Memory B cell (primary cell): ENCODE data around the gene ADGRD2.

Source experiments
- ATAC-seq: fragments of 150-1000 bp; cut with Tn5 transposase; 2 replicates; pipeline ENCODE4 v1.10.0; 2021; ENCODE audit warnings: low read depth, mild to moderate bottlenecking, moderate library complexity
- DNase-seq, 2 donors: peaks; one replicate each; pipeline ENCODE4 v3.0.0; 2022; ENCODE audit warnings: low spot score in 2 of 2
- H3K27ac Mint-ChIP-seq: one replicate; pipeline ENCODE4 v1.8.0; 2022; ENCODE audit warnings: mild to moderate bottlenecking, moderate library complexity, mixed read lengths
- H3K27me3 Mint-ChIP-seq: one replicate; pipeline ENCODE4 v1.8.0; 2022; ENCODE audit warnings: mixed read lengths
- H3K36me3 Mint-ChIP-seq: one replicate; pipeline ENCODE4 v1.8.0; 2022; ENCODE audit warnings: mild to moderate bottlenecking, mixed read lengths
- H3K4me1 Mint-ChIP-seq: one replicate; pipeline ENCODE4 v1.8.0; 2022; ENCODE audit warnings: mixed read lengths
- H3K4me3 Mint-ChIP-seq: one replicate; pipeline ENCODE4 v1.8.0; 2022; ENCODE audit warnings: mild to moderate bottlenecking, moderate library complexity, mixed read lengths
- H3K9me3 Mint-ChIP-seq: one replicate; pipeline ENCODE4 v1.8.0; 2022; ENCODE audit warnings: mixed read lengths

The ADGRD2 gene

DNA sequence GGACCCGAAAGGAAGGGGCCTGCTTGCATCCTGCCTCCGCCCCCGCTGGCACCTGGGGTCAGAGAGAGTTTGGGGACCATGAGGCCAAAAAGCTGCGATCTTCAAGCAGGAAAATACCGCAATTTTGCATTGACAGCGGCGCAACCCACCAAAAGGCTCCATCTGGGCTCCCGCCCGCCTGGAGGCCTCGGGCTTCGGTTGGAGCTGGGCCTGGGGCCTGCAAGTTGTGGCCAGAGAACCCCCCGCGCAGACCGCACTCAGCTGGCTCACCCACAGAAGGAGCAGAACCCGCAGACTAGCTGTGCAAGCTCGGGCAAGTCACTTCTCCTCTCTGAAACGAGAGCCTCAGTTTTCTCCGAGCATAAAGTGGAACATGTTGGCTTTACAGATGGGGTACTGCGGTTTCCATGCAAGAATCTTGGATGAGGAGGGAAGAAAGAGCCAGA, 55.7 kb downstream of the ADGRD2 start:
- ATAC-seq, result no peak
- Mint-ChIP-seq H3K27ac (no peak overlapping the region), H3K9me3 (no peaks in the 10 kb centered on the region), H3K4me3 (peak overlapping the region; percentile 41), H3K36me3 (peaks cover 4% of the 10 kb centered on the region), H3K4me1 (peaks cover 5% of the 10 kb centered on the region), H3K27me3 (peaks cover 19% of the 10 kb centered on the region)
- no peak for DNase-seq

DNA sequence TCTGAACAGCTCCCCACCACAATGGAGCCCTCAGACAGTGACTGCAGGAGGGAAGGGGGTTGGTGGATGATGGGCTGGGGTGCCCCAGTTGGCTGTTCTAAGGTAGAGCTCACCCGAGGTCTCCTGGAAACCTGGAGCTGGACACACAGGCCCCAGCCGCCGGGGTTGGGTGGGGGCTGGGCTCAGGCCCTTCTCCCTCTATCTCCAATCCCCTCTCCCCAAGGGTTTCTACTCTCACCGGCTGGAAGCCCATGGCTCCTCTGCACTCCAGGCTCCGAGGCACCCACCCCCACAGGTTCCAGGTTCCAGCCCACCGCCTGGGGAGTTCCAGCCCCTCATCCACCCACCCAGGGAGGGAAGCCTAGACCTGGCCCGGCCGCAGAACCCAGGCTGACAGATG, 56.2 kb downstream of the ADGRD2 start:
- Mint-ChIP-seq H3K4me3 (no peak overlapping the region), H3K4me1 (peaks cover 5% of the 10 kb centered on the region), H3K9me3 (no peaks in the 10 kb centered on the region), H3K27me3 (peaks cover 21% of the 10 kb centered on the region), H3K36me3 (peaks cover 4% of the 10 kb centered on the region), H3K27ac (no peak overlapping the region)
- no peak for DNase-seq
- no peak for ATAC-seq

DNA sequence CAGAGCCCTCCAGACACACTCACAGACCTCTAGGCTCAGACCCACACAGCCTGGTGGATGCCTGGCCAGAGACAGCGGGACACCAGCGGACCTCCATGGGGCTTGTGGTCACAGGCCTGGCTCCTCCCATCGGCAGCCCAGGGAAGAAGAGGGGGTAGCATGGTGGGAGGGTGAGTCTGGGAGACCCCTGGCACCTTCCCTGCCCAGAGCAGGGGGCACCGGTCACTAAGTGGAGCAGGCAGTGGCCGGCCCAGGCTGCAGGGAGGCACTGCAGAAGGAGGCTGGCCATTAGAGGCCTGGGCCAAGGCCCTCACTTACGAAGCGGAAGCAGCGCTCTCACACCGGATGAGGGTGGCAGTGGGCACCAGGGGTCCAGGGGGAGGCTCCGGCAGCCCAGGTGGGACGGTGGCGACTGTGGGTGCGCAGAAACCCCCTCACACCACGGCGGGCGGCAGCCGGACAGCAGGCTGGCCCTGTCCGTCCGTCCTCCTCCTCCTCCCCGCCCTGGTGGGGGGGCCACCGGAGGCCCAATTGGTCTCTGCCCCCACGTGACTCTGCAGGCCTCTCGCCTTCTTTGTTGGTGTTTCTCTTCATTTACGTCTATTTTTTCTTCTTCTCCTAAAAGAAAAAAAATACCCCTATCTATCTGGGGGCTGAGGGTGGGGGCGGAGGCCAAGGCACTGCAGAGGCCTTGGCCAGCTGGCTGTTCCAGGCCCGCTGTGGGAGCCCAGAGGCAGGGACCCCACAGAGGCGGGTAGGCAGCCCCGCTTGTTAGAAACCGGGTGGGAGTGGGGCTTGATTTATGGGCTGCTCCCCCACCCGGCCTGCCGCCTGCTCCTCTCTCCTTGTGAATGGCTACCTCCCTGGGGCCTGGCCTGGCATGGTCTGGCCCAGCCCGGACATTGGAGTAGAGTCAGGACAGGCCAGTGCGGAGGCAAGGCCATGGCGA, 57.0 kb downstream of the ADGRD2 start, which contains the start of gene NR5A1:
Gene NR5A1 (minus strand): TSS at position 469 of the 949 bp plus-strand sequence. CDS start 4,004 bp downstream, outside the sequence.
- ATAC-seq (no peak), DNase-seq (no peak)
- H3K27me3 Mint-ChIP-seq, result peaks cover 25% of the 10 kb centered on the region

DNA sequence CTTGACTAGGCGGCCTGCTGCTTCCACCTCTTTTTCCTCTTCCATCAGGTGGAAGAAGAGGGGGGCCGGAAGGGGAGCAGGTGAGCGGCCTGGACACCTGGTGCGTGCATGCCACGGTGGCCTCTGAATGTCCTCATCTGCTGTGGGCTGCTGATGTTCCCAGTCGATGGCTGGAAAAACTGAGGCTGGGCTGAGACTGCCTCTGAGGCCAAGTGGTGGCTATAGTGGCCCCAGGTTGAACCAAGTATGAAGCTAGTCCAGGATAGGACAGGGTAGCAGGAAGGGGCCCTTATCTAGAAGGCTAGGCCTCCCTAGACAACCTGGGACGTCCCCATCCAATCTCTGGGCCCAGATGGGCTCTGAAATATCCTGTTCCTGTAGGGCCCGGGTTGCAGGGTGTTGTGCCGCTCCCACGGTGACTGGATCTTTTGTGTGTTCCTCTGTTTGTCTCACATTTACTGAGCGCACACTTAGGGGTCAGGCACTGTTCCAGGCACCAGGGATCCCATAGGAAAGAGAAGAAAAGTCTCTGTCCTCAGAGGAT, 57.7 kb downstream of the ADGRD2 start:
- peaks cover 4% of the 10 kb centered on the region for H3K36me3 Mint-ChIP-seq
- no peak overlapping the region for H3K4me3 Mint-ChIP-seq
- peaks cover 8% of the 10 kb centered on the region for H3K4me1 Mint-ChIP-seq
- H3K27me3 Mint-ChIP-seq, result peaks cover 25% of the 10 kb centered on the region
- no peaks in the 10 kb centered on the region for H3K9me3 Mint-ChIP-seq
- DNase-seq (no peak), ATAC-seq (no peak)
- no peak overlapping the region for H3K27ac Mint-ChIP-seq

More for the DNA sequence above, 57.0 kb downstream of the ADGRD2 start, which contains the start of gene NR5A1:
- Mint-ChIP-seq H3K4me3 (no peak within 1 kb of the TSS), H3K36me3 (peaks cover 4% of the 10 kb centered on the region), H3K27ac (no peak within 1 kb of the TSS), H3K4me1 (peaks cover 8% of the 10 kb centered on the region), H3K9me3 (no peaks in the 10 kb centered on the region)

- DNase-seq (no peak), ATAC-seq (no peak)
- peaks cover 4% of the 10 kb centered on the region for H3K4me1 Mint-ChIP-seq
- peaks cover 17% of the 10 kb centered on the region for H3K27me3 Mint-ChIP-seq
- H3K9me3 Mint-ChIP-seq, result no peaks in the 10 kb centered on the region
- H3K27ac Mint-ChIP-seq, result no peak overlapping the region
- H3K4me3 Mint-ChIP-seq, result no peak overlapping the region
- H3K36me3 Mint-ChIP-seq, result no peaks in the 10 kb centered on the region
Observed at GRCh38 chr9:124510650-124511425, 60.6 kb downstream of the ADGRD2 start.

GRCh38 chr9:124511426-124511840, 61.2 kb downstream of the ADGRD2 start:
- H3K4me1 Mint-ChIP-seq, result peaks cover 4% of the 10 kb centered on the region
- H3K4me3 Mint-ChIP-seq, result no peak overlapping the region
- peaks cover 17% of the 10 kb centered on the region for H3K27me3 Mint-ChIP-seq
- H3K9me3 Mint-ChIP-seq, result no peaks in the 10 kb centered on the region
- no peak for DNase-seq
- H3K27ac Mint-ChIP-seq, result no peak overlapping the region
- H3K36me3 Mint-ChIP-seq, result no peaks in the 10 kb centered on the region
- ATAC-seq, result no peak

DNA sequence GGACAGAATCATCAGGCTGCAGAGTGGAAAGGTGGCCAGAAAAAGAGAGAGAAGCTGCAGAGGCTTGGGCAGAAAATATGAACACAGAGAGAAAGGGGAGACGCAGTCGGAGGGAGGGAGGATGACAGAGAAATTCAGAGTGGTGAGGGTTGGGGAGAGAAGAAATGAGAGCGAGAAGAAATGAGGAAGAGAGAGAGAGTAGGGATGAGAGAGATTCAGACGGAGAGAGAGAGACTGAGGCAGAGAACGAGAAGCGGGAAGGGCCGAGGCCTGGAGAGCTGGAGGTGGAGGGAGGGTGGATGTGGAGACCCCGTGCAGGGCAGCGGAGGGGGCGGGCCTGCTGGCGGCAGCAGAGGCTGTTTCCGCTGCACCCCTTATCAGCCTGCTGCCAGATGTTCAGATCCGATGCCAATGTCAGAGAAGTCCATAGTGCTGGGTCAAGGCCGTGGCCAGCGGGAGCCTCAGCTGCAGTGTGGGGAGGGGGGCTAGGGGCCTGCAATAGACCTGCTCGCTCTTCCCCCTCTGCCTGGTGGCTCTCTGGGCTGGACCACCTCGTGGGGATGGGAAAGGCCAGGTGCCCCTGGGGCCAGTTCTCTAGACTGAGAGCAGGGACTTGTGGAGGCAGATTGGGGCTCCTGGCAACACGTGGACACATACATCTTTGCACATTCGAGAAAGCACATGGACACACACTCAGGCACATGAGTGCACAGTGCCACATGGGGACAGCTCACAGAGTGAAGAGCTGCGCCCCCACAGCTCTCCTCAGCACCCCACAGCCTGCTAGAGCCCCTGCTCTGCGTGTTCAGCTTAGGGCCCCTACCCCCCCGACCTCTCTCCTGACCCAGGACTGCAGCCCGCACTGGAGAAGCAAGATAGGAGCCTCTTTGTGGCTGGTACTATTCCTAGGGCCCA, 61.9 kb downstream of the ADGRD2 start:
- H3K36me3 Mint-ChIP-seq, result no peaks in the 10 kb centered on the region
- H3K27ac Mint-ChIP-seq, result no peak overlapping the region
- H3K9me3 Mint-ChIP-seq, result no peaks in the 10 kb centered on the region
- H3K4me1 Mint-ChIP-seq, result peaks cover 4% of the 10 kb centered on the region
- H3K4me3 Mint-ChIP-seq, result no peak overlapping the region
- DNase-seq (no peak), ATAC-seq (no peak)
- H3K27me3 Mint-ChIP-seq, result peaks cover 13% of the 10 kb centered on the region

GRCh38 chr9:124512806-124513204, 62.6 kb downstream of the ADGRD2 start:
- ATAC-seq (no peak), DNase-seq (no peak)
- H3K4me1 Mint-ChIP-seq, result peaks cover 4% of the 10 kb centered on the region
- no peaks in the 10 kb centered on the region for H3K36me3 Mint-ChIP-seq
- H3K27me3 Mint-ChIP-seq, result peaks cover 13% of the 10 kb centered on the region
- no peak overlapping the region for H3K4me3 Mint-ChIP-seq
- H3K9me3 Mint-ChIP-seq, result no peaks in the 10 kb centered on the region
- no peak overlapping the region for H3K27ac Mint-ChIP-seq

- Mint-ChIP-seq H3K4me3 (no peak overlapping the region), H3K36me3 (no peaks in the 10 kb centered on the region), H3K27ac (no peak overlapping the region), H3K4me1 (peaks cover 4% of the 10 kb centered on the region), H3K27me3 (peaks cover 13% of the 10 kb centered on the region), H3K9me3 (no peaks in the 10 kb centered on the region)
- DNase-seq (no peak), ATAC-seq (no peak)
Observed at GRCh38 chr9:124513376-124513994, 63.2 kb downstream of the ADGRD2 start.

DNA sequence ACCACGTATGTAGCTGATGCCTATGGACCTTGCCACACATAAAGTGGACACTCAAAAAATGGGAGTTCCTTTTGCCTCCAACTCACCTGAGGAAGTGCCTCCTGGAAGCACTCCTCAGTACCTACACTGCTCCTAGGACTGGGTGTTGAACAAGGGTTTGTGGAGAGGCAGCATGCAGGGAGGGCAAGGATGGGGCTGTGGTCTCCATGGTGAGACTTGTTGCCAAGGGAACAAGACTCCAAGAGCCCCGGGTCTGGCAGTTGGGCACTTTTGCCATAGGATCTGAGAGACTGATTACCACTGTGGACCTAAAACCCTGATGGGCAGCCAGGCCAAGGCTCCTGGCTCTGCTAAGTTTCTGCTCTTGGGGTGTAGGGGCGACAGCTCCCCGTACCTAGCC, 63.9 kb downstream of the ADGRD2 start:
- Mint-ChIP-seq H3K27me3 (peaks cover 13% of the 10 kb centered on the region), H3K4me1 (peaks cover 4% of the 10 kb centered on the region), H3K4me3 (no peak overlapping the region), H3K27ac (no peak overlapping the region), H3K9me3 (no peaks in the 10 kb centered on the region), H3K36me3 (no peaks in the 10 kb centered on the region)
- DNase-seq (no peak), ATAC-seq (no peak)

- no peaks in the 10 kb centered on the region for H3K36me3 Mint-ChIP-seq
- H3K27me3 Mint-ChIP-seq, result peaks cover 13% of the 10 kb centered on the region
- no peak for DNase-seq
- H3K4me1 Mint-ChIP-seq, result peaks cover 4% of the 10 kb centered on the region
- H3K9me3 Mint-ChIP-seq, result no peaks in the 10 kb centered on the region
- no peak overlapping the region for H3K27ac Mint-ChIP-seq
- H3K4me3 Mint-ChIP-seq, result no peak overlapping the region
- ATAC-seq, result no peak
Observed at GRCh38 chr9:124514874-124515273, 64.6 kb downstream of the ADGRD2 start.

GRCh38 chr9:124517600-124517999, 67.3 kb downstream of the ADGRD2 start:
- no peaks in the 10 kb centered on the region for H3K4me1 Mint-ChIP-seq
- no peaks in the 10 kb centered on the region for H3K36me3 Mint-ChIP-seq
- H3K4me3 Mint-ChIP-seq, result no peak overlapping the region
- H3K27me3 Mint-ChIP-seq, result peaks cover 5% of the 10 kb centered on the region
- no peaks in the 10 kb centered on the region for H3K9me3 Mint-ChIP-seq
- DNase-seq (no peak), ATAC-seq (no peak)
- no peak overlapping the region for H3K27ac Mint-ChIP-seq

- Mint-ChIP-seq H3K36me3 (no peaks in the 10 kb centered on the region), H3K27me3 (peaks cover 3% of the 10 kb centered on the region), H3K9me3 (no peaks in the 10 kb centered on the region), H3K27ac (no peak overlapping the region), H3K4me1 (no peaks in the 10 kb centered on the region), H3K4me3 (no peak overlapping the region)
- ATAC-seq (no peak), DNase-seq (no peak)
Observed at GRCh38 chr9:124518116-124518515, 67.9 kb downstream of the ADGRD2 start.
